Upper lobe of left lung (tissue), 4 donors: ENCODE measurements around the gene LNPK.

Experiments used
- EP300 ChIP-seq, 4 donors: sonication (generic); formaldehyde crosslinking; IDR thresholded peaks; one replicate each; pipeline ENCODE4 v1.5.1; 2017; ENCODE audit warnings: antibody characterized with exemption in 4 of 4, control low read depth in 2 of 4
- POLR2A ChIP-seq, 4 donors: fragments of 450-650 bp; IDR thresholded peaks; one replicate each; pipeline ENCODE4 v1.5.1; 2016 to 2017; ENCODE audit warnings: antibody characterized with exemption in 4 of 4, mild to moderate bottlenecking in 2 of 4

GRCh38 chr2:175884697-175885393 is 117.2 kb downstream of the LNPK start:
- TF ChIP-seq POLR2A (IDR thresholded peaks at IDR 0.05) (no peak), EP300 (IDR thresholded peaks at IDR 0.05) (no peak)
